ENCODE measurements around the gene NR2C2AP. TPM values are rescaled to one million over a fixed set of nuclear protein-coding genes. Genes with fewer than 3 reads are reported as not detected.

NR2C2AP gene
- total and polyA plus RNA-seq, 2 of the 13 experiments (the other 11 are each of a cell fraction or from before 2014, with no cell fraction given) = 12.2 to 26.8 TPM

- no peak for TF ChIP-seq ZNF407 (CRISPR knock-in tag; IDR thresholded peaks at IDR 0.05; ENCODE audit: not compliant biosample characterization)
- no peak for TF ChIP-seq ZNF263 (CRISPR knock-in tag; IDR thresholded peaks at IDR 0.05)
Measured at GRCh38 chr19:19162495-19162894, 40.7 kb downstream of the NR2C2AP start (continued).

GRCh38 chr19:19160461-19161035 is 42.7 kb downstream of the NR2C2AP start:
- CTCF ChIA-PET (ENCODE audit: low intra/inter-chr PET ratio, low total read pairs) = no interaction called here
- intact Hi-C loops (cut with micrococcal nuclease; ENCODE audit: unreplicated experiment) = no loop called here
- H3K4me3 ChIP-seq (replicated peaks in 1 of 3; ENCODE audit: insufficient read depth in 1 of 3, low read depth in 2 of 3, low read length in 3 of 3) = no peak overlapping the region
- no peak for TF ChIP-seq ZNF513 (CRISPR knock-in tag; conservative IDR thresholded peaks at IDR 0.05)
- no peak for TF ChIP-seq ZNF747 (CRISPR knock-in tag; IDR thresholded peaks at IDR 0.05; ENCODE audit: borderline replicate concordance)
- TF ChIP-seq GFI1 (CRISPR knock-in tag; IDR thresholded peaks at IDR 0.05; ENCODE audit: borderline replicate concordance) = no peak
- no peak for TF ChIP-seq RORA (CRISPR knock-in tag; IDR thresholded peaks at IDR 0.05)
- TF ChIP-seq NR2F2 (IDR thresholded peaks at IDR 0.05; ENCODE audit: borderline replicate concordance, low read depth) = no peak
- TF ChIP-seq DMAP1 (CRISPR knock-in tag; IDR thresholded peaks at IDR 0.05) = no peak
- no peak for TF ChIP-seq ZFP36L1 (CRISPR knock-in tag; IDR thresholded peaks at IDR 0.05)
- TF ChIP-seq ISL2 (CRISPR knock-in tag; IDR thresholded peaks at IDR 0.05) = no peak
- TF ChIP-seq FOXP1 (IDR thresholded peaks at IDR 0.05) = no peak
- TF ChIP-seq FOXP1 (CRISPR knock-in tag; IDR thresholded peaks at IDR 0.05) = no peak
- no peak for TF ChIP-seq ZMYM3 (CRISPR knock-in tag; IDR thresholded peaks at IDR 0.05)

More at GRCh38 chr19:19160461-19161035, 42.7 kb downstream of the NR2C2AP start:
- no peaks in the 10 kb centered on the region for H3K9me3 ChIP-seq (ENCODE audit: low read length)
- no peak overlapping the region for H3K9ac ChIP-seq (ENCODE audit: insufficient read depth, low read depth, low read length)
- H3K4me1 ChIP-seq (ENCODE audit: insufficient read depth, low read length) = no peaks in the 10 kb centered on the region
- H3K27ac ChIP-seq (ENCODE audit: extremely low read length, insufficient read depth, low read length) = no peak overlapping the region
- H3K4me2 ChIP-seq (ENCODE audit: low read depth, low read length) = no peak overlapping the region
- no peaks in the 10 kb centered on the region for H3K79me2 ChIP-seq (ENCODE audit: insufficient read depth, low read length)
- ATAC-seq = no peak
- 89% methylated on average over 14 of the region's 26 CpGs for WGBS (ENCODE audit: low lambda C conversion rate)
- H3K27me3 ChIP-seq (ENCODE audit: control insufficient read depth in 1 of 2, insufficient read depth in 2 of 2, low read length in 2 of 2) = no peaks in the 10 kb centered on the region
- H3K36me3 ChIP-seq (replicated peaks in 1 of 2; ENCODE audit: control insufficient read depth in 1 of 2, insufficient read depth in 2 of 2, low read length in 2 of 2) = no peaks in the 10 kb centered on the region
- in situ Hi-C loops (cut with HindIII; ENCODE audit: extremely low pct_ligation_motif_present, low pct_unique_long_range_greater_than_20kb) = no loop called here
- DNase-seq (ENCODE audit: low spot score) = no peak
- POLR2A ChIA-PET = no interaction called here
- no peak overlapping the region for H2AFZ ChIP-seq (ENCODE audit: low read length)
- H4K20me1 ChIP-seq (ENCODE audit: insufficient read depth, low read length) = no peaks in the 10 kb centered on the region
- no TSS peak for BruUV-seq (replicated peaks)
- FAIRE-seq = no peak

Measured in HepG2 (cell line).